Measurements from ENCODE around the gene SULT4A1.

SULT4A1 gene

GRCh38 chr22:43843783-43844530 lies 18.4 kb downstream of the SULT4A1 start:
- no peak overlapping the region for H3K4me3 ChIP-seq (ENCODE audit: low read length)
- no peaks in the 10 kb centered on the region for H3K9me3 ChIP-seq (replicated peaks; ENCODE audit: insufficient read depth, low read length)
- H3K9me2 ChIP-seq (replicated peaks; ENCODE audit: insufficient read depth, low read length): no peaks in the 10 kb centered on the region
- no peak overlapping the region for H3K4me2 ChIP-seq (ENCODE audit: low read depth, low read length)
- DNase-seq: no peak
- H3K4me1 ChIP-seq (ENCODE audit: low read length): no peaks in the 10 kb centered on the region
- no peak overlapping the region for H3K9ac ChIP-seq (ENCODE audit: low read length)
- H4K20me1 ChIP-seq (ENCODE audit: insufficient read depth, low read length): no peaks in the 10 kb centered on the region
- H3K27me3 ChIP-seq (replicated peaks; ENCODE audit: insufficient read depth, low read length): peaks cover 96% of the 10 kb centered on the region
- TF ChIP-seq EZH2 (optimal IDR thresholded peaks at IDR 0.05; ENCODE audit: low read depth, low read length): no peak
- no peak for TF ChIP-seq EZH2phosphoT487 (IDR thresholded peaks at IDR 0.05; ENCODE audit: low read length)
- TF ChIP-seq, protein P1, sequence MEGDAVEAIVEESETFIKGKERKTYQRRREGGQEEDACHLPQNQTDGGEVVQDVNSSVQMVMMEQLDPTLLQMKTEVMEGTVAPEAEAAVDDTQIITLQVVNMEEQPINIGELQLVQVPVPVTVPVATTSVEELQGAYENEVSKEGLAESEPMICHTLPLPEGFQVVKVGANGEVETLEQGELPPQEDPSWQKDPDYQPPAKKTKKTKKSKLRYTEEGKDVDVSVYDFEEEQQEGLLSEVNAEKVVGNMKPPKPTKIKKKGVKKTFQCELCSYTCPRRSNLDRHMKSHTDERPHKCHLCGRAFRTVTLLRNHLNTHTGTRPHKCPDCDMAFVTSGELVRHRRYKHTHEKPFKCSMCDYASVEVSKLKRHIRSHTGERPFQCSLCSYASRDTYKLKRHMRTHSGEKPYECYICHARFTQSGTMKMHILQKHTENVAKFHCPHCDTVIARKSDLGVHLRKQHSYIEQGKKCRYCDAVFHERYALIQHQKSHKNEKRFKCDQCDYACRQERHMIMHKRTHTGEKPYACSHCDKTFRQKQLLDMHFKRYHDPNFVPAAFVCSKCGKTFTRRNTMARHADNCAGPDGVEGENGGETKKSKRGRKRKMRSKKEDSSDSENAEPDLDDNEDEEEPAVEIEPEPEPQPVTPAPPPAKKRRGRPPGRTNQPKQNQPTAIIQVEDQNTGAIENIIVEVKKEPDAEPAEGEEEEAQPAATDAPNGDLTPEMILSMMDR (IDR thresholded peaks at IDR 0.05; ENCODE audit: low read length): no peak
- H3K79me2 ChIP-seq (ENCODE audit: low read length): no peaks in the 10 kb centered on the region
- H2AFZ ChIP-seq (ENCODE audit: low read length): no peak overlapping the region
- H3K27ac ChIP-seq (ENCODE audit: low read length): no peak overlapping the region
- no peaks in the 10 kb centered on the region for H3K36me3 ChIP-seq (replicated peaks; ENCODE audit: insufficient read depth, low read length)
- H3F3A ChIP-seq (ENCODE audit: insufficient read depth, low read length): no peaks in the 10 kb centered on the region

- H3K9me2 ChIP-seq (replicated peaks; ENCODE audit: insufficient read depth, low read length): no peaks in the 10 kb centered on the region
- H3K27me3 ChIP-seq (replicated peaks; ENCODE audit: insufficient read depth, low read length): peaks cover 97% of the 10 kb centered on the region
- DNase-seq: no peak
- H3K27ac ChIP-seq (ENCODE audit: low read length): no peak overlapping the region
- no peaks in the 10 kb centered on the region for H3K79me2 ChIP-seq (ENCODE audit: low read length)
- H3K4me2 ChIP-seq (ENCODE audit: low read depth, low read length): no peak overlapping the region
- no peak overlapping the region for H3K9ac ChIP-seq (ENCODE audit: low read length)
- no peaks in the 10 kb centered on the region for H3F3A ChIP-seq (ENCODE audit: insufficient read depth, low read length)
- no peak overlapping the region for H2AFZ ChIP-seq (ENCODE audit: low read length)
- no peaks in the 10 kb centered on the region for H3K9me3 ChIP-seq (replicated peaks; ENCODE audit: insufficient read depth, low read length)
- H3K4me3 ChIP-seq (ENCODE audit: low read length): no peak overlapping the region
- H3K36me3 ChIP-seq (replicated peaks; ENCODE audit: insufficient read depth, low read length): no peaks in the 10 kb centered on the region
- H3K4me1 ChIP-seq (ENCODE audit: low read length): no peaks in the 10 kb centered on the region
- TF ChIP-seq, protein P1 (IDR thresholded peaks at IDR 0.05; ENCODE audit: low read length): no peak
- no peak for TF ChIP-seq EZH2phosphoT487 (IDR thresholded peaks at IDR 0.05; ENCODE audit: low read length)
- no peak for TF ChIP-seq EZH2 (optimal IDR thresholded peaks at IDR 0.05; ENCODE audit: low read depth, low read length)
- no peaks in the 10 kb centered on the region for H4K20me1 ChIP-seq (ENCODE audit: insufficient read depth, low read length)
These were observed 20.6 kb downstream of the SULT4A1 start for GRCh38 chr22:43841742-43842141.

DNA sequence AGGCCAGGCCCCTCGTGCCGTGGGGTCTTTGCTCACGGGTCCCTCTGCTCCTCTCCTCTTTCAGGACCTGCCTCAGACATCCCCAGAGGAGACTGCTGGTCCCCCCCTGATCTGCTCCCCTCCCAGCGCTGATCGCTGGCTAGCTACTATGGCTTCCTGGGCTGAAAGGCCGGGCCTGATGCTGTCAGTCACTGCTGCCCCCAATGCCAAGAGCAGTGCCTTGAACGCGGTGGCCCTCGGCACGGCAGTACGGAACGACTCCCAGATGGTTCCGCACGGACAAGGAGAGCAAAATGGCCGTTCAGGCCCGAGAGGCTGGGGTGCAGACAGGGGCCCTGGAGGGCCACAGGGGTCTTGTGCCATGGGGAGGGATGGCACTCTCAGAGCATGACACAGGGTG lies 21.5 kb downstream of the SULT4A1 start:
- Histone ChIP-seq H3K4me1 (ENCODE audit: low read length) (no peaks in the 10 kb centered on the region), H3K79me2 (ENCODE audit: low read length) (no peaks in the 10 kb centered on the region), H3K27ac (ENCODE audit: low read length) (no peak overlapping the region), H3K27me3 (replicated peaks; ENCODE audit: insufficient read depth, low read length) (peaks cover 91% of the 10 kb centered on the region), H4K20me1 (ENCODE audit: insufficient read depth, low read length) (no peaks in the 10 kb centered on the region), H3K9me3 (replicated peaks; ENCODE audit: insufficient read depth, low read length) (no peaks in the 10 kb centered on the region), H3K4me3 (ENCODE audit: low read length) (no peak overlapping the region), H3K9me2 (replicated peaks; ENCODE audit: insufficient read depth, low read length) (no peaks in the 10 kb centered on the region), H2AFZ (ENCODE audit: low read length) (no peak overlapping the region), H3K4me2 (ENCODE audit: low read depth, low read length) (no peak overlapping the region), H3K9ac (ENCODE audit: low read length) (no peak overlapping the region), H3F3A (ENCODE audit: insufficient read depth, low read length) (no peaks in the 10 kb centered on the region), H3K36me3 (replicated peaks; ENCODE audit: insufficient read depth, low read length) (no peaks in the 10 kb centered on the region)
- DNase-seq: no peak
- no peak for TF ChIP-seq EZH2 (optimal IDR thresholded peaks at IDR 0.05; ENCODE audit: low read depth, low read length)
- TF ChIP-seq, protein P1 (IDR thresholded peaks at IDR 0.05; ENCODE audit: low read length): no peak
- no peak for TF ChIP-seq EZH2phosphoT487 (IDR thresholded peaks at IDR 0.05; ENCODE audit: low read length)
